Measurements from ENCODE around the gene L3MBTL2. TPM values are rescaled to one million over a fixed set of nuclear protein-coding genes. Genes with fewer than 3 reads are reported as not detected.
A peak's percentile ranks its signal among the peaks of the same experiment; 100 is the strongest.

Gene L3MBTL2
- total RNA-seq, 1 experiment from 2014 or later: 28.4 TPM

DNA sequence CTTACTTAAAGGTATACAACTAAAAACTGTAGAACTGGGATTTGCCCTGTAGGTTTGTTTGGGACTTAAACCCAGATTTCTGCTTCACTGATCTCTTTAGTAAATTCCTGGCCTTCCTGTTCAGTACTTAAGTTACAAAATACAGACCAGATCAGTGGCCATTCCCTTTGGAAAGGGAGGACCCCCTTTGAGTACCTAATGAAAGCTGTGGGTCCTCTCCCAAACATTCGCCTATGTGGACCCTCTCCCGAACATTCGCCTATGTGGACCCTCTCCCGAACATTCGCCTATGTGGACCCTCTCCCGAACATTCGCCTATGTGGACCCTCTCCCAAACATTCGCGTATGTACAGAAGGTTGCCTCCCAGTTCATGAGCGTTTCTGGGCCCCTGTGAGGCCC lies 10.3 kb downstream of the L3MBTL2 start:
- no peak for DNase-seq (ENCODE audit: low spot score)

DNA sequence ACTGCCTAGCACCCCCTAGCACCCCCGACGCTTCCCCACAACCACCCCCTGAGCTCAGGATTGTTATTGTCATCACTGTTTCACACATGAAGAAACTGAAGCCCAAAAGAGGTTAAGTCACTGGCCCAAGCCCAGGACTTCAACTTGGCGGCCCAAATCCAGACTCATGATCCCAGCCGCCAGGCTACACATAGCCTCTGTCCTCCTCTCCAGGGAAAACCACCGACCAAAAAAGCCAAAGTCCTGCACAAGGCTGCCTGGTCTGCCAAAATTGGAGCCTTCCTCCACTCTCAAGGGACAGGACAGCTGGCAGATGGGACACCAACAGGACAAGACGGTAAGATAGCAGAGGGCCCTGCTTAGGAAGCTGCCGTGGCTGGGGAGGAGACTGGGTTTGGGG lies 10.8 kb downstream of the L3MBTL2 start:
- DNase-seq (ENCODE audit: low spot score): no peak

DNA sequence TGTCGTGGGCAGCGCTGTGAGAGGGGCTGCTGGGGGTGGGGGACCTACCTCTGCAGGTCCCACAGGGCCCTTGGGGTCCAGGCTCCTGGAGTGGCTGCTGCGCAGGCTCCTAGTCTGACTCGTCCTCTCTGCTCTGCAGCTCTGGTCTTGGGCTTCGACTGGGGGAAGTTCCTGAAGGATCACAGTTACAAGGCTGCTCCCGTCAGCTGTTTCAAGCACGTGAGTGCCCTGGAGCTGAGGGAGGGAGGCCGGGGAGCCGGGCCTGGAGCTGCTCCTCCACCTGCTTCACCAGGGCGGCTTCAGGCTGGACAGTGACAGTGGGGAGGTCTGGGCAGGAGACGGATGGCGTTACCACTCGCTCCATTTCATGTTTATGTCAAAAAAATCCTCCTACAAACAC lies 11.9 kb downstream of the L3MBTL2 start:
- no peak for DNase-seq (ENCODE audit: low spot score)

DNA sequence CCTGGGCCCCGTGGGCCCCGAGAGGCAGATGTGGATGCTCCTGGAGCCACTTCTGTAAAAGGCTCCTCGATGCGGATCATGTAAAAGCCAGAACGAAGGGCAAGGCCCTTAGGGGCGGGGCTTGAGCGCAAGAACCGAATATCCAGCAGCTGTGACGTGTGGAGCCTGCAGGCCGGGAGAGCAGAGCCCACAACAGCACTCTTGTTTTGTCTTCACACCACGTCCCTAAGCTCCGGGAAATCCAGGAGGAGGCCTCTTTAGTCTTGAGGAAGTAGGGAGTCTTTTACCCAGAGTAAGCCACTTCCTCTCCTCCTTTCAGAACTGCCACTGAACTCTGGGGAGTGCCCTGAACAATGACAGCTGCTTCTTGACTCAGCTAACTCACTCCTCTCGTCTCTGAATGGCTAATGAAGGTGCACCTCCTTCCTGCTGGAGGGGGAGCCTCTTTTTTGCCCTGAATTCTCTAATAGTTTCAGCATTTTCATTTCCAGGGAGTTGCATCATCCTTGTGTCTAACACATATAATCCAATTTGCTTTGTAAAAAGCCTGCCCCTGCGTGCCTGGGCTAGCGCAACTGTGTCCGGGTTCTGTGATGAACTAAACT lies 12.5 kb downstream of the L3MBTL2 start:
- no peak for DNase-seq (ENCODE audit: low spot score)

DNA sequence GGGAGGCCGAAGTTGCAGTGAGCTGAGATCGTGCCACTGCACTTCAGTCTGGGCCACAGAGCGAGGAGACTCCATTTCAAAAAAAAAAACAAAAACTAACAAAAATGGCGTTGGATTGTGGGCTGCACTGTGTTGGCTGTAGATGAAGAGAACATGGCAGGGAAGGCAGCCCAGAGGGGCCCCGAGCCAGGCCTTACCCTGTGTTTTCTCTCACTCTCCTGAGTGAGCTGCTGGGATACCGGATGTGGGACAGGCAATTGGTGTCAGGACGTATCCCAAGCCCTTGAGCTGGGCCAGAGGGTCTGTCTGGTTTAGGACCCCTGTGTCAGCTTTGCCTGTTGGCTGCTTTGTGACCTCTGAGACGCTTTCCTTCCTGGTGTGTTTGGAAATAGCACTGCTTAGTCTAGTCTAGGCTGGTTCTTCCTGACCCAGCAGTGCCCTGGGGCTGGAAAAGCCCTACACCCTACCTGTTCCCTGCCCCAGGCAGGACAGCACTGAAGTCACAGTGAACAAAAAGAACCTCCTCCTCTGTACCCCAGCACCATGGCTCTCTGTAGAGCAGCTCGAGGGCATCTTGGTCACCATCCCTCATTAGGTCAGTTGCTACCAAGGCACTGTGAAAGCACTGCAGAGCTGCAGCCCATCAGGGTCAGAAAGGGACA lies 17.9 kb downstream of the L3MBTL2 start:
- no peak for DNase-seq (ENCODE audit: low spot score)

DNA sequence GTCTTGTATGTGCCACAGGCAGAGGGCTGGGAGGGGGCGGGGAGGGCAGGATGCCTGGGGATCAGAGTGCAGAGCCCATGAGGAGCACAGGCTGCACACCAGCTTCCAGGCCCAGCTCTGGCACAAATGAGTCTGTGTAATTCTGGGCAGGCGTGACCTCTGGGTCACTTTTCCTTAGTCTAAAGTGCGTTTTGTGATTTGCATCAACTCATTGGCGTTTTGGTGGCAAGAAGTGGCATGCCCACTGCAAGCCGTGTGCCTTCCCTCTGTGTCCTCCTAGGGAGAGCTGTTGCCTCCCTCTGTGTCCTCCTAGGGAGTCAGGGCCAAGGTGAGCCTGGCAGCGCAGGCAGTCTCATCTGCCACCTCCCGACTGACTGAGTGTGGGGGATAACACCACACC lies 18.4 kb downstream of the L3MBTL2 start:
- DNase-seq (ENCODE audit: low spot score): no peak

DNA sequence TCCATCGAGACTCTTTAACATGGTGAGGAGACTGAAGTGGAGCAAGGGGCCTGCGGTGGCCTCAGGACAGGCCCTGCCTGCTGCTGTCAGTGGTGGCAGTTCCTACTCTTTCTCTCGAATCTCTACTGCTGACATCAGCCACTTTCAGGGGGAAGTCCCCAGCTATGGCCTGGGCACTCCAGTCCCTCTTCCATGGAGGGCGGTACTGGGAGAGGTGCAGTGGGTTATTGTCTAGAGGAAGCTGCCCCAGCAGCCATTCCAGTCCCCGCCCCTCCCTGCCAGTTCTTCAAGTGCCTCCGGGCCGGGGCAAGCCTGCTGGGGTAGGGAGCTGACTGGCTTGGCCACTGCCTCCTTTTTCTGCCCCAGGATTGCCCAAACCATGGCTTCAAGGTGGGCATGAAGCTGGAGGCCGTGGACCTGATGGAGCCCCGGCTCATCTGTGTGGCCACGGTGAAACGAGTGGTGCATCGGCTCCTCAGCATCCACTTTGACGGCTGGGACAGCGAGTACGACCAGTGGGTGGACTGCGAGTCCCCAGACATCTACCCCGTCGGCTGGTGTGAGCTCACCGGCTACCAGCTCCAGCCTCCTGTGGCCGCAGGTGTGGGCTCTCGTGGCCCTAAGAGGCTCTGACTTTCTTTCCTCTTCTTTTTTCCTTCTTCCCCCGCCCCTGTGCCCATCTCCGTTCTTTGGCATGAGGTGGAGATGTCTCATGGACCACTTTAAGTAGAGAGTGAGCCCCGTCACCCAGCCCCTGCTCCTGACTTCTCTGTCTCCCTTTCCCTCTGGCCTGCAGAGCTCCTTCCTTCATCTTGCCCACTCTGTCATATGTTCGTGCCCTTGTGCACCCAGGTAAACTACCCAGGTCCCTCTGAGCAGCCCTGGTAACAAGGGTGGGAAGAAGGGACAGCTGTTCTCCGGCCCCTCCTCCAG lies 21.9 kb downstream of the L3MBTL2 start:
- DNase-seq (ENCODE audit: low spot score): no peak

DNA sequence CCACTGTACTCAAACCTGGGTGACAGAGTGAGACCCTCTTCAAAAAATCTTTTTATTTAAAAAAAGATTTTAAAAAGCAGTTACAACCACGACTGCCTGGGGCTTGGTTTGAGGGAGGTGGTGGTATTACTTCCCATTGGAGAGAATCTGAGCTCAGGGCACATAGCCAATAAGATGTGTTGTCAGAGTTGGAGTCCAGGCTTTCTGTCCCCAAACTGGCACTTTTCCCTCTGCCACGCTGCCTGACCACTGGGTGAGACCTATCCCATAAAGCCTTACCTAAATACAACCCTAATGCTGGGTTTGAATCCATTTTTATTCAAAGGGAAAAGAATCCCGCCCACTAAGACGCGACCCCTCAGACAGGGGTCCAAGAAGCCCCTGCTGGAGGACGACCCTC lies 24.1 kb downstream of the L3MBTL2 start:
- no peak for DNase-seq (ENCODE audit: low spot score)

DNA sequence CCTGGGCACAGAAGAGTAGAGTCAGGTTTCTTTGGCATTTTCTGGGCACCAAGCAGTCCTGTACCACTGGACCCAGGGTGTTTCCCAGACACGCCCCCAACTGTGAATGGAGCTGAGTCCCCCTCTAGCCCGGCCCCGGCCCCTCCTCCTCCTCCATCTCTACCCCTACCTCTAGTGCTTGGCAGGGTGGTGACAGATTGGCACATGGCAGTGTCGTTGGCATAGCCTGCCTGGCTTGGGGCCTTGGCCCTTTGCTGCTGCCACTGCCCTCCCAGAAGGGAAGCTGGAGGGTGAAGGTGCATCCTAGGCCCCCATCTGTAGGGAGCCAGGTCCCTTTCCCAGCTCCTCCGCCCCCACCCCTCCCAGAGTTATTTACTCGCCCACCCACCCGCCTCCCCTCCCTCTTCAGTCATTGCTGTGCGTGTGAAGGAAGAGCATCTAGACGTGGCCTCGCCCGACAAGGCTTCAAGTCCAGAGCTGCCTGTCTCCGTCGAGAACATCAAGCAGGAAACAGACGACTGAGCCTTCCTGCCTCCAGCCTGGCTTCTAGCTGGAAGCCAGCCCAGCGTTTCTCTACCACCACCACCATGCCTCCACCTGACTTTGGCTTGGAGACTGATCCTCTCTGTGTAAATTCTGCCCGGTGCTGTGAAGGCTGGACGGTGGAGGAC lies 24.8 kb downstream of the L3MBTL2 start:
- no peak for DNase-seq (ENCODE audit: low spot score)

DNA sequence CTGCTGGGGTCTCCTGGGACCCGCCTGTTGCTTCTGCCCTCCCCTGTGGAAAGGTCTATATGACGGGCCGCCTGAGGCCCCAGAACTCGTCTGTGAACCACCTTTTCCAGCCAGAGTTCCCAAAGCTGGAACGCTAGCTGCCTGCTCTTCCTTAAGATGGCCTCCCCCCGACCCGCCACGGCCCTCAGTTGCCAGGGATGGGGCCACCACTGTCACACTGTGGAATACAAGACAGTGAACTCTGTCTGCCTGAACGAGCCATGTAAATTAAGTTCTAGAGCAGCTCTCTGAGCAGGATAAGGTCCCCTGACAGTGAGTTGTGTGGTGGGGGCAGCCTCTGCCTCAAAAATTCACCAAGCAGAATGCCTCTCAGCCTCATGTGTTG lies 25.3 kb downstream of the L3MBTL2 start:
- no peak for DNase-seq (ENCODE audit: low spot score)

DNA sequence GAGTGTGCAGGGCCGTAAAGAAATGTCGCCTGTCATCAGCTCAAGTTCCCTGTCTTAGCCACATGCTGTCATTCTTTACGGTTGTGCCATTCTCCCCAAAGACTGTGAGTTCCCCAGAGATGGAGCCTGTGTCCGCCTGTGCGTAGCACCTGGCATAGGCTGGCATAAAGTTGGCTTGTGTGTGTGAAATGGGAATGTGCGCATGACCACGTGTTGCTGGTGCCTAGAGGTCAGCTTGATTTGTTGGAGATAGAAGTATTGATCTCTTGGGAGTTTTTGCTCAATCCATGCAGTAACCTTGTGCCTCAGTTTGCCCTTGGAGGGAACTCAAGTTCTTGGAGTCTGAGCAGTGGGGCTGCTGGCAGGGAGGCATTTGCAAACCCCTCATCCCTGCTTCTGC lies 26.3 kb downstream of the L3MBTL2 start:
- no peak for DNase-seq (ENCODE audit: low spot score)

DNA sequence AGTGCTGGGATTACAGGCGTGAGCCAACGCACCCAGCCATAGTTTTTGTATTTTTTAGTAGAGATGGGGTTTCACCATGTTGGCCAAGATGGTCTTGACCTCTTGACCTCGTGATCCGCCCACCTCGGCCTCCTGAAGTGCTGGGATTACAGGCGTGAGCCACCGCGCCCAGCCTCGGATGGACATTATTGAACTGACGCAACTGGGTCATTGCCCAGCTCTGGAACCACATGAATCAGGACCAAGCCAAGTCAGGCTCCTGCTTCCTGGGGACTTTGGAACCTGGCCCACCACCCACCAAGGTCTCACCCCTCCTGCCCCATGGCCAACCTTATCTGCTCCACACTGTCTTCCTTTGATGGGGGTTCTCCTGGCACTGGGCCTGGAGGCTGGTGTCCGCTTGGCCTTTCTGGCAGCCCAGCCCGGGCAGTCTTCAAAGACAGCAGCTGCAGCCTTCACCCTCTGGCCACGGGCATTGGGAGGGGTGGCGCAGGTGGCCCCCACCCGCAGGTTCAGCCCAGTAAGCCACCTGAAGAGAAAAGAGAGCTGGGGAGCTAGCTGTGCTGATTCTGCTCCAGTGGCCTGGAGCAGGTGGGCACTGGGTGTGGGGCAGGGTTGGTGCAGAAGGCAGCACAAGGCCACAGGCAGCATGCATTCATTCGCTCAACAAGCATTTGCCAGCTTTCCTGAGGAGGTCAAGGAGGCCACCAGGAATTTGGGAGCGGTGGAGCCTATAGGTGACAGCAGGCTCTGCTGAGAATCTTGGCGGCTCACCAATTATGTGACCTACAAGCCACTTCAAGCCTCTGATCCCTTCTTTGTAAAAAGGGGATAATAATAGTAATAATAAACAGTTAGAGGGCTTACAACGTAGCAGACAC lies 29.9 kb downstream of the L3MBTL2 start:
- DNase-seq (ENCODE audit: low spot score): no peak

DNA sequence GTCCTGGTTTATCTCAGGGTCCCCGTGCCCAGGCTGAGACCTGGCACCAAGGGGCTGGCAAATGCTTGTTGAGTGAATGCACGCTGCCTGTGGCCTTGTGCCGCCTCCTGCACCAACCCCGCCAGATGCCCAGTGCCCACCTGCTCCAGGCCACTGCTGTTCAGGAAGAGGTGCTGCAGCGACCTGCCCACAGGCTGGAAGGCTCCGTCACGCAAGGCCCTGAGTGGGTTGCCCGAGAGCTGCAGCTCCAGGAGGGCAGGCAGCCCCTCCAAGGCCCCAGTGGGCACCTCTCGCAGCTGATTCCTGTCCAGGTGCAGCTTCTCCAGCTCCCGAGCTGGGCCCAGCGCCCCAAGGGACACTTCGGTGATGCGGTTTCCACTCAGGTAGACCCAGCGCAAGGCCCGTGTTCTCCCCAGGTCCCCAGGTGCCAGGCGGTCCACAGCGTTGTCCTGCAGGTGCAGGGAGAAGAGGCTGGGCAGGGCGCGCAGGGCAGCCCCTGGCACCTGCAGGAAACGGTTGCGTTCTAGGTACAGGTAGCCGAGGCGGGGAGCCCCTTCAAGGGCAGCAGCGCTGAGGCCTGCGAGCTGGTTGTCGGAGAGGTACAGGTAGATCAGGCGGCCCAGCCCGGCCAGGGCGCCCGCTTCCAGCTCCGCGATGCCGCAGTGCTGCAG lies 32.1 kb downstream of the L3MBTL2 start:
- DNase-seq (ENCODE audit: low spot score): no peak

DNA sequence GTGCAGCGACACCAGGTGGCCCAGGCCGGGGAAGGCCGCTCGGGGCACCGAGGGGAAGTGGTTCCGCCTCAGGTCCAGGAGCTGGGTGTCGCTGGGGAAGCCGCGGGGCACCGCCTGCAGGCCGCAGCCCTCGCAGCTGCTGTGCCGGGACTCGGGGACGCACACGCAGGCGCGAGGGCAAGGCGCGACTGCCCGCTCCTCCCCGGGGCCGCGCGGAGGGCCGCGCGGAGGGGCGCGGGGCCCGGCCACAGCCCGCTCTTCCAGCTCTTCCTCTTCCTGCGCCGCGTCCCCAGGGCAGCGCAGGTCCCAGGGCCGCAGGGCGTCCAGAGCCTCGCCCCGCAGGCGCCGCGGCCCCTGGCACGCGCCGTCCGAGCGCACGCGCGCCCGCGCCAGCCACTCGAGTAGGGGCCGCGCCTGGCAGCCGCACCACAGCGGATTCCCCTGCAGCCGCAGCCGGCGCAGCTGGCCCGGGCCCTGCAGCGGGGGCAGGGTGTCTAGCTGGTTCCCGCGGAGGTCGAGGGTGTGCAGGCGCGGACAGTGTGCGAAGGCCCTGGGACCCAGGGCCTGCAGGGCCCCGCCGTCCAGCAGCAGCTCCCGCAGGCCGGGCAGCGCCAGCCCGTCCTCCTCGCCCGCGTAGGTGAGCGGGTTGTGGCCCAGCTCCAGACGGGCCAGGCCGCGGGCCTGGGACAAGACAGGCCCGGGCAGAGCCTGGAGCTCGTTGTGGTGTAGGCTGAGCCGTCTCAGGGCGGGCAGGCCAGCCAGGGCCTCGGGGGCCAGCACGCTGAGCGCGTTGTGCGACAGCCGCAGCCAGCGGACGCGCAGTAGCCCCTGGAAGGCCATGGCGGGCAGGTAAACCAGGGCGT lies 32.8 kb downstream of the L3MBTL2 start:
- DNase-seq (ENCODE audit: low spot score): peak; percentile 76

DNA sequence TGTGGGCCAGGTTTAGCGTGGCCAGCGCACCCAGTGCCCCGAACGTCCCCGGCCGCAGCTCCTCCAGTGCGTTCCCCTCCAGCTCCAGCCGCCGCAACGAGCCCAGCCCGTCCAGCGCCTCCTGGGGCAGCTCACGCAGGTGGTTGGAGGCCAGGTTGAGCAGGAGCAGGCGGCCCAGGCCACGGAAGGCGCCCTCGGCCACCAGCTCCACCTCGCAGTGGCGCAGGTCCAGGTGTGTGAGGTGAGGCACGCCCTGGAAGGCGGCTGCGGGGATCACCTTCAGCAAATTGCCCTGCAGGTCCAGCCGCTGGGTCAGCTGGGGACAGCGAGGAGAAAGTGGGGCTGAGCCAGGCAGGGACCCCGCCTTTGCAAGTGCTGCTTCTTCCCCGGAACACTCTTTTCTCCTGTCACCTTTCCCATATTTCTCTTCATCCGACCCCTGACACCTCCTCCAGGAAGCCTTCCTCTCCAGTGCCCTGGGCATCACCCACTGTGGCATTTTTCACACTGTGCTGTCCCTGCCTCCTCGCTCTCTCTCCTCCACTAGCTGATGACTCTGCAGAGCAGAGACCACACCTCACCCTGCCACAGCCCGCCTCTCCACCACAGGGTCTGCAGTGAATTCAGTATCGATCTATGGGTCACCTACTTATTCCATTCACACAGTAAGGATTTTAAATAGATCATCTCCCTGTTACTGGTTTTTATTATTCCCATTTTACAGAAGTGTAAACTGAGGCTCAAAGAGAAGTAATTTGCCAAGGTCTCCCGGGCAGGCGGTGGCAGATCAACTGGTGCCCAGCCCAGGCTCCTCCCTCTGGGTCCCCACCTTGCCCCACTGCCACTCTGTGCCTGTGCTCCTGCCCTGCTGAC lies 33.7 kb downstream of the L3MBTL2 start:
- DNase-seq (ENCODE audit: low spot score): peak; percentile 3

DNA sequence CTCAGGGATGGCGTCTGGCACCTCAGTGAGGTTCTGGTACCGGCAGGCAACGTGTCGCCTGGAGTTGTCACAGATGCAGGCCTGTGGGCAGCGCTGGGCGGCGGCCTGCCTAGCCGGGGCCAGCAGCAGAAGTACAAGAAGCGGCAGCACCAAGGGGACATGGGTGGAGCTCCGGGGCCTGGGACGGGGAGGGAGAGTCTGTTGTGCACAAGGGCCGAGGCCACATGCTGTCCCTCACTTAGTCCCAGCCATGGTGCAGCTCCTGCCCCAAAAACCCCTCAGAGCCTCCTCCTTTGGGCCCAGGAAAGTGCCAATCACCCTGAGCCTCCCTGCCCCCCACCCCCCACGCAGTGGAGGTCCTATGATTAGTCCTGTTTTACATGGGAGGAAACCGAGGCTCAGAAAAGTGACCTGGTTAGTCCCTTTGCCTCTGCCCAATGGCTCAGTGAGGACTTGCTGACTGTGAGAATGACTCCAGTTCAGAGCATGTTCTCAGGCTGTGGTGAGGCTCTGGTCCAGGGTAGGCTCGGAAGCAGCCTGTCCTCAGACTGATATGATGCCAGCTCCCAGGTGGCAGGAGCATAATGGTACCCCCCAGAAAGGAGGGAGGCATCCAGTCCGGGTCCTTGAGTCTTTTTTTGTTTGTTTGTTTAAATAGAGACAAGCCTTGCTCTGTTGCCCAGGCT lies 34.5 kb downstream of the L3MBTL2 start:
- DNase-seq (ENCODE audit: low spot score): no peak

DNA sequence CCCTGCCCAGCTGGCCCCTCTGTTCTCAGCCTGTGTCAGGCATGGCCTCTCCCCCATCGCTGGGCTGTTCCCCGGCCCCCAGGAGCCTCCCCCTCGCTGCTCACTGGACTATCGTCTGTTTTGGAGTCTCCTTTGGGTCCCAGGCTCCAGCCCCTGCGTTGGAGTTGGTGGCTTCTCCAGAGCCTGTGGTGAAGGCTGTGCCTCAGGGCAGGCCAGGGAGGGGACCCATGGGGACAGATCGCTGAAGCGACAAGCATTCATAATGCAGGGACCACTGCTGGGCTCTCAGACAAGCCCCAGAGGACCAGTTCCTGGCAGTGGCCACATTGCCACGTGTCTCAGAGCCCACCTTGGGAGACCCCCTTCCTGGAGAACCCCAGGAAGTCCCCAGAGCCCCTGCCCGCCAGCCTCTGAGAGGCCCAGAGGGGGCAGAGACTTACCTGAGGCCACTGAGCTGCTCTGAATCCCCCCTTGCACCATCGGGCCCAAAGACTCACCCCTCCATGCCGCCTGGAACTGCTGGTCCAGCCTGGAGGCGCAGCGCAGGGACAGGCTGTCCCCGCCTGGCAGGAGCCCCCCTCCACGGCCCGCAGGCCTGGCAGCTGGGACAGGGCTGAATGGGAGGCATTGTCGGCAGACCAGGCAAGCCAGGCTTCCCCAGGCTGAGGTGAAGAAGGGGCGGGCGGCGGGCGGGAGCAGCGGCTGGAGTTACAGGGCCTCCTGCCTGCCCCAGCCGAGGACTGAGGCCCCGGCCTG lies 35.4 kb downstream of the L3MBTL2 start, which contains the start of gene CHADL:
Gene CHADL, minus strand, starts transcription at position 555 of the 756 bp plus-strand sequence. Its CDS starts 50 bp downstream, at position 505.
- DNase-seq (ENCODE audit: low spot score): no peak

Measured in HT-29 (cell line).